Ureter (tissue), 1 donor: ENCODE data around the gene MAMDC2. TPM values are rescaled to one million over a fixed set of nuclear protein-coding genes. Genes with fewer than 3 reads are reported as not detected.
"Not testable (repeated sequence)": the region's sequence is repeated elsewhere in the genome, so short reads cannot be mapped to it uniquely, and the experiment has no call there.

Experiments
- DNase-seq: peaks from one replicate; pipeline ENCODE4 v3.0.0-alpha.2; 2020; ENCODE audit warnings: low spot score
- total RNA-seq: library from RNA; stranded (reverse); gene quantifications from one replicate; pipeline ENCODE4 v1.2.4, GENCODE V29; 2023
- donor health status: DM: yes; HTN: yes; CAD: no.

The MAMDC2 gene
- total RNA-seq, 1 donor from 2014 or later: 46.3 TPM

DNA sequence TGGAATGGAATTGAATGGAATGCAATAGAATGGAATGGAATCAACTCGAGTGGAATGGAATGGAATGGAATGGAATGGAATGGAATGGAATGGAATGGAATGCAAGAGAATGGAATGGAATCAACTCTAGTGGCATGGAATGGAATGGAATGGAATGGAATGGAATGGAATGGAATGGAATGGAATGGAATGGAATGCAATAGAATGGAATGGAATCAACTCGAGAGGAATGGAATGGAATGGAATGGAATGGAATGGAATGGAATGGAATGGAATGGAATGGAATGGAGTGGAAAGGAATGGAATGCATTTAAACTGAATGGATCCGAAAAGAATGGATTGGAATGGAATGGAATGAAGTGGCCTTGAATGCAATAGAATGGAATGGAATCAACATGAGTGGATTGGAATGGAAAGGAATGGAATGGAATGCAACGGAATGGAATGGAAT lies 5.5 kb upstream of the MAMDC2 start:
- DNase-seq: not testable (repeated sequence)

DNA sequence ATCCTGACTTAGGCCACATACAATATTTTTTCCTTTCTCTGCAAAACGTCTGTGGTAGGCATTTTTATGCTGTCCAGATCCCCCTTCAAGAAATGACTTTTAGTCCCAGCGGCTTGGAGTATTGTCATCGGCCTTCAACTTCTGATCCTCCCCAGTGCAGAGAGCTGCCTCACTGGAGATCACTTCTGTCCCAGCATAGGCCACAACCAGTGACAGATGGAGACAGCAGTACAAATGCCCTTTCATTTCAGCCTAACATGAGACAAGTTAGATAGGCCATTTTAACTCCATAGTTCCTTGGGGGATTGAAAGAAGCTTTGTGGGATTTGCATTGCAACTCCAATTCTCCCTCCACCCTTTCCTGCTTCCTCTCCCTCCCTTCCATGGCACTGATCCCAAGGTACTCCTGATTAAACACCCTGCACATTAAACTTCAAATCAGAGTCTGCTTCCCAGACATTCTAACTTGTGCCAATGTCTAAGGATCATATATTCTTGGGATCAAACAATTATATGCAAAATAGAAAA lies 3.2 kb upstream of the MAMDC2 start:
- no peak for DNase-seq

DNA sequence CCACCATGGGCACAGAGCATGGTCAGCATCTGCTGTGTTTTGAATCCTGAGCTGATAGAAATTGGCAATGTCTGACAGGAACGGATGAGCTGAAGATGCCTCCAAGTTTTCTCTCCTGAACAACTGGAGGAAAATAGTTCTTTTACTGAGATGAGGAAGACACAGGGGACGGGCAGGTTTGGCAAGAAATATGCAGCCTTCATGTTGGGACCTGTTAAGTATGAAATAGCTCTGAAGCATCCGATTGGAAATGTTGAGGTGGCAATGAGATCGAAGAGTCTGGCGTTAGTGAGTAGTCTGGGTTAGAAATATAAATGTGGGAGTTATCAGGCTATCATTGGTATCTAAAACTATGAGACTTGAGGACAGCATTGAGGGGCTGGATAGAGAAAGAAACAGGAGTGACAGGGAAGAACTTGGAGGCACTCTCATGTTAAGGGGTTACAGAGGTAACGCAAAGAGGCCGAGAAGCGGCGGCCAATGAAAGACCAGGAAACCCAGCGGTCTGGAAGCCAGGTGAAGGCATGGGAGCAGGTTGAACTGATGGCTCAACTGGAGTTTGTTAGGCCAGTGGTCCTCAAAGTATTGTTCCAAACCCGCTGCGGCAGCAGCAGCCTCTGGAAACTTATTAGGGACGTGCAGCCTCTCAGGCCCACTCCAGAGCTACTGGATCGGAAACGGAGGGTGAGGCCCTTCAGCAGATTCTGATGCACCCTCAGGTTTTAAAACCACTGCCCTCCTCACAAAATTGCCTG lies 1.0 kb upstream of the MAMDC2 start:
- DNase-seq: no peak

DNA sequence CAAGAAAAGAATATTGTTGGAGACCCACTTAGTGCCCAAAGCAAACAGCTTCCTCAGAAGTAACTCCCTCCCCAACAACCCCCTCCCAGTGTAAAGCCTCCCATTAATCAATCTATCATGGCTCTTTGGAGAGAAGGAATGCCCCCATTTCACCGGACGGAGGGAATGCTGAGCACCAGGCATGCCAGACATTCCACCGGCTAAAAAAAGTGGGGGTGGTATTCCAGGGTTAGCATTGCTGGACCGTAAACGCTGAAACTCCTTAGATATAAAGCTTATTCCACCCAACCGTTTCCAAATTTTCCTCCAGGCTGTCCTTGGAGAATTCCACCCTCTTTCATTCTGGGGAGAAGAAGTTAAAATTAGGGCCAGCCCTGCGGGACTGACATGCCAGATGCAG lies 363 bp upstream of the MAMDC2 start:
- DNase-seq: no peak

DNA sequence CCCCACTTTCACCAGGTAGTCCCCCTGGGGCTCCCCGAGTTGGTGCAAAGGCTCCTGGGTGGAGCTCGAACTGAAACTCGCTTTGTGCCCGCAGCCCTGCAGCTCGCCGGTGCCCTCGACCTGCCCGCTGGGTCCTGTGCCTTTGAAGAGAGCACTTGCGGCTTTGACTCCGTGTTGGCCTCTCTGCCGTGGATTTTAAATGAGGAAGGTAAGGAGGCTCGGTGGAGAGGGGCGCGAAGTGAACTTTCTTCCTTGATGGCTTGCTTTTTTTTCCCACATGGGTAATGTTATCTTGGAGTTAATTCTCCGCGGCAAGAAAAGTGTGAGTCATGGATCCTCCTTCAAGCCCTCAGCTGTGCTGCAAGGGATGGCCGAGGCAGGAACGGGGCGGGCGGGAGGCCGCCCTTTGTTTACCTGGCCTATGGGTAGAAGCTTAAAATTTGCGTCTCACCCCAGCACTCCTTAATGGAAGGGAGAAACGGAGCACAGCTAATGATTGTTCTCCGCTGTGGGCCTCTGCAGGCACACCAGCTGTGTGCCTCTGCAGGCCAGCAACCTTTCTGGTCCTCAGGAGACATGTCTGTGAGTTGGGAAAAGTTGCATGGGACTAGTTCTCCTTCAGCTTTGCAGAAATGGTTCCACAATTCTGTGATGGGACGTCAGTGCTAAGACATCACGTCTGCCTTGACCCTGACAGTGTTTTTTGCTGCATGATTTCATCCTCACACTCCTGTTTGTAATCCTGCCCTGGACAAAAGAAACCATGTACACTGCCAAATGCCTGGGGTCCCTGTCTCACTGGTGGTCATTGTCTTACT lies 1.1 kb downstream of the MAMDC2 start:
- no peak for DNase-seq

DNA sequence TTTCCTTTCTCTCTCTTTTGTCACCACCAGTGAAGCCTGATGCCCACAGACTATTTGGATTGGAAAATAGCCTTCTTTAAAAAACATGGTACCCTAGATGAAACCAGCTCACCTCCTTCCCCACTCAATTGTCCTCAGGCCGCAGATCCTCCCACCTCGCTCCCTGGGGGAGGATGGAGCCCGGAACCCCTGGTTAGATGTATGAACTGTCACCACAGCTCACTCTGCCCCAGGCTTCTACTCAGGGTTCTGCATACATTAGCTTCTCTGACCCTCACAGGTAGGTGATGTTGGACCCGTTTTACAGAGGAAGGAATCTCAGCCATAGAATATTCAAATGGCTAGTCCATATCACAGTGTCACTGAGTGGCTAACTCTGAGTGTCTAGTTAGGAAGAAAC lies 1.8 kb downstream of the MAMDC2 start:
- no peak for DNase-seq

DNA sequence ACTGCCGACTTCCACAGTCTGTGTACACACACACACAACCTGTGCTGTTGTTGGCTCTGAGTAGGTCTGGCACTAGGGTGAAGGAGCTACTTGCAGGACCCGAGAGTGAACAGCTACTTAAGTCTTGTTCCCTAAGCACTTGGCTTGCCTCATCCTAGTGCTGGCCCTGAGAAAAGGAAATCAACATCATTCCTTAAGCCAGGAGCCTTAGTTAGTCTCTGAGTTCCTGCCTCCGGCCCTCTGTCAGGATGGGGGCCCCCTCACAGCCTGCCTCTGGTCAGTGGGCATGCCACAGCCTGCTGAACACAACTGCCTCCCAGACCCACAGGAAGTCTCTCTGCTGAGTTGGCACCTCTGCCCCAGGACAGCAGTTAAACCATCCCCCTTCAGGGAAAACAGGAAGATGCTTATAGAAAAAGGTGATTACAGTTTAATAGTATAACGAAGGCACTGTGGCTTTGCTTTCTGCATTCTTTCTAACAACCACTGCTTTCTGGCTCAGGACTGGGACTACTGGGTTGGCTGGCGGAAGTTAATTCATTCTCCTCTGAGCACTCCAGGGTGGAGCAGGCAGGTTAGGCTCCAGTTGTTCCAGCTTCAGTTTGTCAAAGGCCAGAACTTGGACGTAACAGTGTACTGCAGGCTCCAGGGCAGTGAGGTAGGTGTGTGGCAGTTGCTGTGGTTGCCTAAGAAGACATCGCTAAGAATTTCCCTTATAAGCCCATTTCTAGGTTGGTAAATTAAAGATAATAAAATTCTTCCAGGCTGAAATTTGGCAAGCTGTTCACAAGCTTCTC lies 2.8 kb downstream of the MAMDC2 start:
- DNase-seq: peak; percentile 65

DNA sequence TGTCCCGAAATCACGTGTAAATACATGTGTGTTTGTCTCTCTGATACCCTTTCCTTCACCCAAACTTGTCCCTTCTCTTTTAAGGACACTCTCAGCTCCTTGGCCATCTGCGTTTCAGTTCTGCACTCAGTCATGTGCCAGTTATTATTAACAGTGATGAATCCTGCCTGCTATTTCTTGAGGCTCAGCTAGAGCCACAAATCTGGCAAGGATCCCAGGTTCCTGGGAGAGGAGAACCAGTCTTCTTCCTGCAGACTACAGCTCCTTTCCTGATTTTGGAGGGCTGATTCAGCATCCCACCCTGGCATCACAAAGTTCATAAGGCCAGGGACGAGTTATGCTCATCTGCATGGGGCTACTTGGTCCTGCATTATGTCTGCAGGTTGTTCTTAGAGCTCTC lies 5.6 kb downstream of the MAMDC2 start:
- peak; percentile 76 for DNase-seq

DNA sequence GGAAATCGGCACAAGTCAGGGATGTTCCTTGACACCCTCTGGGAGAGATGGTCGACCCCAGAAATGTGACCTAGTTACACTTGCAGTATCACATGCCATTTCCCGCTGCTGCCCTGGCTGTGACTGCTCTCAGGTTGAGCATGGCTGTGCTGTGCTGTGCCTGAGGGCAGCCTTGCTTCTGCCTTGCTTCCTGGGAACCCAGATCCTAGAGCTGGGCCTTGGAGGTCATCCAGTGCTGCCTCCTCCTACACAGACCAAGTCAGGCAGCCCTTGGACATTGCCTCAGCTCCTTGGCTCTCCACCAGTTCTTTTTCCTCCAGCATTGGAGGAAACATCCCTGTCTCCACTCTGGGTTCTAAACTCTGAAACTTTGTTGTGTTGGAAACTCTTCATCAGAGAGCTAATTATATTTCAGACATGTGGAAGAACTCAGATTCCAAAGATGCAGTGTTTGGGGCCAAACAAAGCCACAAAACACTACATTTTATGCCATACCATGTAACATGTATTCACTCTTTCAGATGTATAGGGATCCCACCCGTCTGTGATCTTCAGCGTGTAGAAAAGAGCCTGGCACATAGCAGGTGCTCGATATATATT lies 6.1 kb downstream of the MAMDC2 start:
- peak; percentile 86 for DNase-seq

DNA sequence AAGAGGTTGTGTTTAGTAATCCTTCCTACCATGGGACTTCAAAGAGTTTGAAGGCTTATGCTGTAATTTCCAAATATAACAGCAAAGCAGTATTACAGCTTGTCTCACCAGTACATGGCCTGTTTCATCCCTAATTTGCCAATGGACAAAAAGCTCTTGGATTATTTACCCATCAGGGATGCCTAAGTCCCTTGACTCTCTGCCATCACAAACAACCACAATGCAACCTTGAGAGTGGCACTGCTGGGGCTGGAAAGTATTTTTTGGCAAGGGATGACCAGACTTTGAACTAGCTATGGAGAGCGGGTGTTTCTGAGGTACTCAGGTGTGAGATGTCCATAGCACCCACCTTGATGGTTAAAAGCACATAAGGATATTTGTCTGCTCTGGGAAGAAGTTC lies 9.1 kb downstream of the MAMDC2 start:
- DNase-seq: no peak

DNA sequence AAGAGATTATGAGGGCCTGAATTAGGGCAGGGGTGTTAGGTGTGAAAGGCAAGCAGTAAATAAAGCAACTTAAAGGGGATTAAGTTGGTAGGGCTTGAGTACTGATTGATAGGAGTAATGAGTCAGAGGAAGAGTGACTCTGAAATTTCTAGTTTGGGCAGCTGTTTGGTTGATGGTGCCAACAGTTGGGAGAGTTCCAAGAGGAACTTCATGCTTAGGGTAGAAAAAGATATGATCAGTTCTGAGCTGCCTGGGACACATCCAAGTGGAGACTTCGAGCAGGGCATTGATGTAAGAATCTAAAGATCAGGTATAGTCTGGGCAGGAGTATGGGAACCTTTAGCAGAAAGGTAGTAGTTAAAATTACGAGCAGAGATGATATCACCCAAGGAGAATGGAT lies 10.2 kb downstream of the MAMDC2 start:
- DNase-seq: peak; percentile 73

DNA sequence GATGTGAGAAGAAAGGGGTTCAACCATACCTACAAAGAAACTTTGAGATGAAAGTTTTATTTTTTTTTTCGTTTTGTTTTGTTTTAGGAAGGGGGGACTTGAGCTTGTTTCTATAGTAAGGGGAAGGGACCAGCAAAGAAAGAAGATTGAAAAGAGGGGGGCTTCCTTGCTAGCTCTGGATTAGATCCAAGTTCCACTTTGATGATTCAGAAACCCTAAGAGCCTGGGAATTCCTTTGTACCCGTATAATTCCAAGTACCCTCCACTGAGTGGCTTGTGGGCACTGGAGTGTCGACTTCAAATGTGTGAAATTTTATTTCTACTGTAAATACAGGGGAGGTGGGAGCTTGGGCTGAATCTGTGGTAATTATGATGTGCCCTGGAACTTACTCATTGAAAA lies 10.9 kb downstream of the MAMDC2 start:
- DNase-seq: no peak

DNA sequence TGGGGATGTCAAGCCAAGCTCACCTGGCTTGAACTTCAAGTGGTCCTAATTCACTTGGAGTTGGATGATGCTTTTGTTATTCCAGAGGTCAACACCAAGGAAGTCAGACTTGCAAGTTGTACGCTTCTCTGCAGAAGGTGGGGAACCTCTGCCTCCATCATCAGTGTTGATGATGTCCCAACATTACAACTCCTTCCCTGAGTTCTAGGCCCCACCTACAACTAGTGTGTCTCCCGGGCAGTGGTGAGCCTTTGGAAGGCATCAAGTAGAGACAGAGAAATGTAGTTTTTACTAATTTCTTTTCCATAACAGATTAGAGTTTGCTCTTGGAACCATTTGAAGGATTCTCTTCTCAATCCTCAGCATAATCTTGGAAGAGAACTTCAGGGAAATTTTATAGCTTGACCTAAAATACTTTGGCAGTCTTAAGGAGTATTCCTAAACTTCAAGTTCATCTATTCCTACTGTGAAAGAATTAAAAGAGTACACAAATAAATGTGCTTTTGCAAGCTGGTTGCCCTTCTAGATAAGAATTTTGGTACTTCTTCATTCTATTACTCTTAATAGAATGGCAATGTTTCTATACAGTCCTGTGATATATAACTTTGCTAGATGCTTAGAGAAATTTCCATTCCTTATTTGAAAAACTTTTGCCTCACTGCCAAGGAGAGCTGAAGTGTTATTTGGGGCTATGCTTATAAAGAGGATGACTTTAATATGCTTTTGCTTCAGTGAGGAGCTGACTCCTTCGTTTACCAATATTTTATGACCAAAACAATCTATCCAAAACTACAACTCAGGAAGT lies 12.0 kb downstream of the MAMDC2 start:
- DNase-seq: no peak

DNA sequence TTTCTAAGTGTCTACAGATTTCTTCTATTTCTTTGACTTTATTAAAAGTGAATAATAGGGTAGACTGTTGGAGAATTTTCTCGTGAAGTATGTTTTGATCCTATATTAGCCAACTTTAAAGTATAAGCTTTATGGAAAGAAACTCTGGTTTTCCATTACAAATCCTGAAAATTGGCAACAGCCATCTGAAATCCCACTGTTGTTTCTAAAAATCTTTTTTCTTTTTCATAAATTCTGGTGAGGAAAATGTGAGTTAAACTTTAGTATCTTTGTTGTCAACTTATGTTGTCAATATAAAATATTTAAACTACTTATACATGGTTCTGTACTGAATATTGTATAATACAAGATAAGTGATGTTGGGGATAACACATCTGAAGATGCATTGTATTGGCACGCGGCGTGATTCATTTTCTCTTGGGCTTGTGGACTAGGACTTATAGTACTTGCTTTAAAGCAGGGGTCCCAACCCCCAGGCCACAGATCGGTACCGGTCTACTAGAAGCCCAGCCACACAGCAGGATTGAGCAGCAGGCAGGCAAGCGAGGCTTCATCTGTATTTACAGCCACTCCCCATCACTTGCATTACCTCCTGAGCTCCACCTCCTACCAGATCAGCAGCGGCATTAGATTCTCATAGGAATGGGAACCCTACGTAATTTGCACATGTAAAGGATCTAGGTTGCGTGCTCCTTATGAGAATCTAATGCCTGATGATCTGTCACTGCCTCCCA lies 12.7 kb downstream of the MAMDC2 start:
- DNase-seq: no peak

DNA sequence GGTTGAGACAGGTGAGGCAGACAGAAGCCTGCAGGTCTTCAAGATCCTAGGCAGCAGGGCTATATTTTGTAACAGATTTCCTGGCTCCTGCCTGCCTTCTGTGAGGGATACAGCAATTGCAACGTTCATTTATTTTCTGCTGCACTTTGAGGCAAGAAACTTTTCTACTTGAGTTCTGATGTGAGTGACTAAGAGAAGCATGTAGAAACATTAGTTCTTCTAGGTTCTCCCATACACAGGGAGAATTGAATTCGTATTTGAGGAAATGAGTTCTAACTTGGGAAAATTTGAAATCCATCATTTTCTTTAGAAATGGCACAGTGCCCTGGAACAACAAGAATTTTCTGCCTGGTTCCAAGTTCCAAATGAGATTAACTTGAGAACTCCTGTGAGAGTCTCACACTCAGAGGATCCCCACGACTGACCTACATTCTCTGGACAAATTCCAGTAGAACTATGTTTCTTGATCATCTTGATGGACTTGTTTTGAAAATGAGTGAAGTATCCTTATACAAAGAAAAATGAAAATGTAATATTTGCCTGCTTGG lies 15.0 kb downstream of the MAMDC2 start:
- DNase-seq: no peak

DNA sequence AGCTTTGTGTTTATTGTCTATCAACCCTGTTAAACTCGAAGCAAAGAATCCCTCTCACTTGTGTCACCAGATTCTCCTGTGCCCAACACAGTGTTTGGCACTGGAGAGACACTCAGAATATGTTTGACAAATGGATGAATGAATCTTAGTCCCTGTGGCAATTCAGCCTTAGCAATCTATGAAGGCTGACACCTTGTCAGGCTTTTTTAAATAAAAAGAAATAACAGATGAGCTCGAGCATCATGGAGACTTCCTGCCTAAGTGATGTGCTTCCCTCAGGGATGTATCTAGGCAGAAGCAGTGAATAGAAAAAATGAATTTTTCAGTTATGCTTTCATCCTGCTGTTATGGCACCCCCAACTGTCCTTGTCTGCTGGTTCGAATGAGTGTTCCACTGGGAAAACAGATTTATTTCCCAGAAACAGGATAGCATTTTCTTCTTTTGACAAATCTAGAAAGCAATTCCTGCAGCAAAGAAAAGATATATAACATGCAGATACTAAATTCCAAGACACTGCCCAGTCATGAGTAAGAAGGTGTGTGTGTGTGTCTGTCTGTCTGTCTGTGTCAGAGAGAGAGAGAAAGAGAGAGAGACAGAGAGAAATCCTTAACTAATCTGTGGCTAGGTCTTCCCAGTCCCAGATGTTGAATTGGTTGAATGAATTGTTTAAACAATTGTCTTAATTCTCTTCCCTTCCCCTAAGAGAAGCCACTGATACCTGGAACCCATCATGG lies 16.7 kb downstream of the MAMDC2 start:
- DNase-seq: no peak

DNA sequence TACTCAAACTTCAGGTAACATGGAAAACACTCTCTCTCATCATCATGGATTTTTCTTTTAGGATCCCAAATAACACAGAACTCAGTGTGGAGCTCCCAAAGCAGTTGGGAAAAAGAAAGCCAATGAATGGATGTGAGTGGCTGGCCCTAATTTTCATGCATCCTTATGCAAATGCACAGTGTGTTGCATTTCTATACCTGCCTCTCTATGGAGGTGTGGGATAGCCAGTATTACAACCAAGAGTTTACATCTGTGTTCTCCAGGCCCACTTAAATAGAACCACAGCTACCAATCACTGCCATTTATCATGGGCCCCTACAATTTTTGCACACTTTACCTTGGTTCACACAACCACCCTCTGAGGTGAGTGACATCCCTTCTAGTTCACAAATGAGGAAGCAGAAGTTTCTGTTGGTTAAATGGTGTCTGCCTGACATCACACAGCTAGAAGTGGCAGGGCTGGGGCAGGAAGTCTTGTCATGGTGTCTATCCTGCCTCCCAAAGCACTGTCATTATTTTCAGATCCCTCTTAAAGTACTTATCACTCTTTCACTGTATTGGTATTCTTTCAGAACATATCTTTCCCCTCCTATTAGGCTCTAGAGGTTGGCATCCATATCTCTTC lies 17.3 kb downstream of the MAMDC2 start:
- DNase-seq: no peak

DNA sequence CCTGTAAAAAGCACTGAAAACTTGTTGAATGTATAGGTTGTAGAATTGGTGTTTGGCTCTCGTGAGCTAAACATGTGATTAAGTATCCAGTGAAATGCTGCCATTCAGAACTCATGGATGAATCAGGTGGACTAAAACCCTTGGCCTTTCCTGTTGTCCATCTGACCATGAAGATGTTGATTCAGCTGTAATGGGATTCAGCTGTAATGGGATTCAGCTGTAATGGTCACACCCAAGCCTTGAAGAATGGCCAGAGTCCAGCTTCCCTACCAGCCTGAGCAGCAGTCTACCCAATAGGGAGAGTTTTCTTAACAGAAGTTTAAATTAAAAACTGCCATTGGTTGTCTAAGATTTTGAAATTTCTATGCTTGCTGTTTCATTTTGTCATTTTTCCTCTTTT lies 18.1 kb downstream of the MAMDC2 start:
- no peak for DNase-seq

DNA sequence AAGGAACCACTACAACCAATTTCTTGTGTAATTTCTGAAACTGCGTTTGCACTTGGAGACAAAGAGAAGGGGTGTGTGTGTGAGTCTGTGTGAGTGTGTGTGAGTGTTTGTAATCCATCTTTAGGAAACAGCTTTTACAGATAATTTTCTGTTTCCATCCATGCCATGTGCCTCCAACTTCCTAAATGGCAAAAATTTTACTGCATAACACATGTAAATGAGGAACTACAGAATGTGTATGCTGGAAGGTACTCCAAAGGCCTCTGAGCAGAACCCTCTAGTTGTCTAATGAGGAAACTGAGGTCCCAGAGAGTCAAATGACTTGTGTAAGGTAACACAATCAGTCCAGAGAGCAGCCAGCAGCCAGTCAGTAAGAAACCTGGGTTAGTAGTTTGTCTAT lies 20.8 kb downstream of the MAMDC2 start:
- DNase-seq: no peak
